Esophagus squamous epithelium (tissue), 4 donors: Measurements from ENCODE around the gene GP2.

Experiments
- POLR2A ChIP-seq, 4 donors: fragments of 450-650 bp; IDR thresholded peaks; one replicate each; pipeline ENCODE4 v1.6.1; 2017; ENCODE audit warnings: antibody characterized with exemption in 4 of 4, mild to moderate bottlenecking in 4 of 4, moderate library complexity in 3 of 4
- TF ChIP-seq, protein P1 (sequence below), 6 experiments: fragments of 450-650 bp in 4 of 6; fragments of 200-600 bp in 2 of 6; sonication (generic) in 2 of 6; IDR thresholded peaks; one replicate each; pipeline ENCODE4 v1.5.1; 2016 to 2019; ENCODE audit warnings: antibody characterized with exemption in 6 of 6, mild to moderate bottlenecking in 4 of 6, moderate library complexity in 4 of 6

DNA sequence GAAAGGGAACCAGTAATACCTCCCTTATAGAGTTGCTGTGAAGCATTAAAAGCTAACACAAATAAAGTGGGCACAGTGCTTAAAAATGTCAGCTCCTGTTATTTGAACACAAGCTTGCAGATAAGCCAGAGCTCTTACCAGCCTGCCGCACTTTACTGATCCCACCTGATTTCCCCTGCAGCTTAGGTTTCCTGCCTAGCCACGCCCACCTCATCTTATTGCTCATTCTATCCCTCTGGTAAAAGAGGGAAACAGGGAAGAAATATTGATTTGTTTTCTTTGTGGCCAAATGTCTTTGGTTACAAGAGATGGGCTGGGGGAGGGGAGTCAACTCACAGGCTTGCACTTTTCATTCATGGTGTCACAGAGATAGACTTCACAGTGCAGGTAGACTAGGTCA, 9.6 kb upstream of the GP2 start:
- TF ChIP-seq POLR2A (IDR thresholded peaks at IDR 0.05): no peak
- TF ChIP-seq, protein P1, sequence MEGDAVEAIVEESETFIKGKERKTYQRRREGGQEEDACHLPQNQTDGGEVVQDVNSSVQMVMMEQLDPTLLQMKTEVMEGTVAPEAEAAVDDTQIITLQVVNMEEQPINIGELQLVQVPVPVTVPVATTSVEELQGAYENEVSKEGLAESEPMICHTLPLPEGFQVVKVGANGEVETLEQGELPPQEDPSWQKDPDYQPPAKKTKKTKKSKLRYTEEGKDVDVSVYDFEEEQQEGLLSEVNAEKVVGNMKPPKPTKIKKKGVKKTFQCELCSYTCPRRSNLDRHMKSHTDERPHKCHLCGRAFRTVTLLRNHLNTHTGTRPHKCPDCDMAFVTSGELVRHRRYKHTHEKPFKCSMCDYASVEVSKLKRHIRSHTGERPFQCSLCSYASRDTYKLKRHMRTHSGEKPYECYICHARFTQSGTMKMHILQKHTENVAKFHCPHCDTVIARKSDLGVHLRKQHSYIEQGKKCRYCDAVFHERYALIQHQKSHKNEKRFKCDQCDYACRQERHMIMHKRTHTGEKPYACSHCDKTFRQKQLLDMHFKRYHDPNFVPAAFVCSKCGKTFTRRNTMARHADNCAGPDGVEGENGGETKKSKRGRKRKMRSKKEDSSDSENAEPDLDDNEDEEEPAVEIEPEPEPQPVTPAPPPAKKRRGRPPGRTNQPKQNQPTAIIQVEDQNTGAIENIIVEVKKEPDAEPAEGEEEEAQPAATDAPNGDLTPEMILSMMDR (IDR thresholded peaks at IDR 0.05): no peak
